WTC11 (cell line): ENCODE measurements around the gene OSBPL7. TPM values are rescaled to one million over a fixed set of nuclear protein-coding genes. Genes with fewer than 3 reads are reported as not detected.

Experiments used
- CTCF ChIP-seq: fragments of 200-600 bp; IDR thresholded peaks from 2 replicates; pipeline ENCODE4 v1.8.0; 2022; ENCODE audit warnings: antibody characterized with exemption
- E2F5 ChIP-seq: sonication (generic); formaldehyde crosslinking; IDR thresholded peaks from 2 replicates; pipeline ENCODE4 v1.8.1; 2022; ENCODE audit warnings: mild to moderate bottlenecking, moderate library complexity, missing genetic modification reagents
- ELF4 ChIP-seq: sonication (generic); formaldehyde crosslinking; IDR thresholded peaks from 2 replicates; pipeline ENCODE4 v1.8.1; 2022; ENCODE audit warnings: low read depth, mild to moderate bottlenecking, moderate library complexity, missing genetic modification reagents
- ETV6 ChIP-seq: sonication (generic); formaldehyde crosslinking; IDR thresholded peaks from 2 replicates; pipeline ENCODE4 v1.8.1; 2022; ENCODE audit warnings: mild to moderate bottlenecking, missing genetic modification reagents
- FOXK1 ChIP-seq: sonication (generic); formaldehyde crosslinking; IDR thresholded peaks from 2 replicates; pipeline ENCODE4 v1.8.0; 2022; ENCODE audit warnings: mild to moderate bottlenecking, moderate library complexity, missing genetic modification reagents
- JUN ChIP-seq: sonication (generic); formaldehyde crosslinking; IDR thresholded peaks from 2 replicates; pipeline ENCODE4 v1.8.0; 2023; ENCODE audit warnings: mild to moderate bottlenecking, missing genetic modification reagents
- PREB ChIP-seq: sonication (generic); formaldehyde crosslinking; IDR thresholded peaks from 2 replicates; pipeline ENCODE4 v1.8.1; 2022; ENCODE audit warnings: mild to moderate bottlenecking, missing genetic modification reagents, moderate library complexity, borderline replicate concordance
- ZMAT4 ChIP-seq: fragments of 250-450 bp; sonication (Bioruptor Pico); IDR thresholded peaks from 2 replicates; pipeline ENCODE4 v1.9.0; 2021; ENCODE audit warnings: mild to moderate bottlenecking
- ZNF219 ChIP-seq: sonication (generic); formaldehyde crosslinking; IDR thresholded peaks from 2 replicates; pipeline ENCODE4 v1.8.0; 2023; ENCODE audit warnings: missing genetic modification reagents, mild to moderate bottlenecking, borderline replicate concordance
- ZNF281 ChIP-seq: sonication (generic); formaldehyde crosslinking; IDR thresholded peaks from 2 replicates; pipeline ENCODE4 v1.8.0; 2023; ENCODE audit warnings: mild to moderate bottlenecking, missing genetic modification reagents
- ZNF425 ChIP-seq: fragments of 250-450 bp; sonication (Bioruptor Pico); conservative IDR thresholded peaks from 2 replicates; pipeline ENCODE4 v1.9.0; 2021; ENCODE audit warnings: mild to moderate bottlenecking
- ZNF532 ChIP-seq: fragments of 250-450 bp; sonication (Bioruptor Pico); IDR thresholded peaks from 2 replicates; pipeline ENCODE4 v1.9.0; 2021; ENCODE audit warnings: mild to moderate bottlenecking, borderline replicate concordance
- ZNF671 ChIP-seq: fragments of 250-450 bp; sonication (Bioruptor Pico); IDR thresholded peaks from 2 replicates; pipeline ENCODE4 v1.8.0; 2021; ENCODE audit warnings: mild to moderate bottlenecking
- total RNA-seq: library from RNA; stranded (reverse); gene quantifications from 3 replicates; pipeline ENCODE4 v1.2.3, GENCODE V29; 2021
- TF ChIP-seq, protein P1 (sequence below): sonication (generic); formaldehyde crosslinking; IDR thresholded peaks from 2 replicates; pipeline ENCODE4 v1.8.1; 2023; ENCODE audit warnings: mild to moderate bottlenecking, missing genetic modification reagents
- TF ChIP-seq, protein P2 (sequence below): sonication (generic); formaldehyde crosslinking; IDR thresholded peaks from 2 replicates; pipeline ENCODE4 v1.8.0; 2023; ENCODE audit warnings: missing genetic modification reagents, mild to moderate bottlenecking, borderline replicate concordance

Gene OSBPL7
- total RNA-seq, 1 experiment from 2014 or later, result 13.5 TPM

GRCh38 chr17:47847341-47848197, 26.0 kb upstream of the OSBPL7 start (continued):
- TF ChIP-seq ELF4 (CRISPR knock-in tag), result 0 out of 2 replicates have a peak, but pooled peaks have one; percentile 49
- peak; percentile 88 for TF ChIP-seq ZNF219 (CRISPR knock-in tag)
- peak; percentile 92 for TF ChIP-seq ETV6
- TF ChIP-seq JUN (CRISPR knock-in tag), result peak; percentile 77; the same call in 1 of the 2 replicates
- TF ChIP-seq ZNF425 (CRISPR knock-in tag), result no peak
- TF ChIP-seq, protein P1, sequence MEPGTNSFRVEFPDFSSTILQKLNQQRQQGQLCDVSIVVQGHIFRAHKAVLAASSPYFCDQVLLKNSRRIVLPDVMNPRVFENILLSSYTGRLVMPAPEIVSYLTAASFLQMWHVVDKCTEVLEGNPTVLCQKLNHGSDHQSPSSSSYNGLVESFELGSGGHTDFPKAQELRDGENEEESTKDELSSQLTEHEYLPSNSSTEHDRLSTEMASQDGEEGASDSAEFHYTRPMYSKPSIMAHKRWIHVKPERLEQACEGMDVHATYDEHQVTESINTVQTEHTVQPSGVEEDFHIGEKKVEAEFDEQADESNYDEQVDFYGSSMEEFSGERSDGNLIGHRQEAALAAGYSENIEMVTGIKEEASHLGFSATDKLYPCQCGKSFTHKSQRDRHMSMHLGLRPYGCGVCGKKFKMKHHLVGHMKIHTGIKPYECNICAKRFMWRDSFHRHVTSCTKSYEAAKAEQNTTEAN (CRISPR knock-in tag), result 0 out of 2 replicates have a peak, but pooled peaks have one; percentile 93
- TF ChIP-seq FOXK1 (CRISPR knock-in tag), result peak; percentile 73; the same call in 1 of the 2 replicates
- no peak for TF ChIP-seq PREB (CRISPR knock-in tag)
- no peak for TF ChIP-seq ZNF532 (CRISPR knock-in tag)
- TF ChIP-seq ZMAT4 (CRISPR knock-in tag), result no peak
- TF ChIP-seq ZNF281, result no peak
- TF ChIP-seq, protein P2, sequence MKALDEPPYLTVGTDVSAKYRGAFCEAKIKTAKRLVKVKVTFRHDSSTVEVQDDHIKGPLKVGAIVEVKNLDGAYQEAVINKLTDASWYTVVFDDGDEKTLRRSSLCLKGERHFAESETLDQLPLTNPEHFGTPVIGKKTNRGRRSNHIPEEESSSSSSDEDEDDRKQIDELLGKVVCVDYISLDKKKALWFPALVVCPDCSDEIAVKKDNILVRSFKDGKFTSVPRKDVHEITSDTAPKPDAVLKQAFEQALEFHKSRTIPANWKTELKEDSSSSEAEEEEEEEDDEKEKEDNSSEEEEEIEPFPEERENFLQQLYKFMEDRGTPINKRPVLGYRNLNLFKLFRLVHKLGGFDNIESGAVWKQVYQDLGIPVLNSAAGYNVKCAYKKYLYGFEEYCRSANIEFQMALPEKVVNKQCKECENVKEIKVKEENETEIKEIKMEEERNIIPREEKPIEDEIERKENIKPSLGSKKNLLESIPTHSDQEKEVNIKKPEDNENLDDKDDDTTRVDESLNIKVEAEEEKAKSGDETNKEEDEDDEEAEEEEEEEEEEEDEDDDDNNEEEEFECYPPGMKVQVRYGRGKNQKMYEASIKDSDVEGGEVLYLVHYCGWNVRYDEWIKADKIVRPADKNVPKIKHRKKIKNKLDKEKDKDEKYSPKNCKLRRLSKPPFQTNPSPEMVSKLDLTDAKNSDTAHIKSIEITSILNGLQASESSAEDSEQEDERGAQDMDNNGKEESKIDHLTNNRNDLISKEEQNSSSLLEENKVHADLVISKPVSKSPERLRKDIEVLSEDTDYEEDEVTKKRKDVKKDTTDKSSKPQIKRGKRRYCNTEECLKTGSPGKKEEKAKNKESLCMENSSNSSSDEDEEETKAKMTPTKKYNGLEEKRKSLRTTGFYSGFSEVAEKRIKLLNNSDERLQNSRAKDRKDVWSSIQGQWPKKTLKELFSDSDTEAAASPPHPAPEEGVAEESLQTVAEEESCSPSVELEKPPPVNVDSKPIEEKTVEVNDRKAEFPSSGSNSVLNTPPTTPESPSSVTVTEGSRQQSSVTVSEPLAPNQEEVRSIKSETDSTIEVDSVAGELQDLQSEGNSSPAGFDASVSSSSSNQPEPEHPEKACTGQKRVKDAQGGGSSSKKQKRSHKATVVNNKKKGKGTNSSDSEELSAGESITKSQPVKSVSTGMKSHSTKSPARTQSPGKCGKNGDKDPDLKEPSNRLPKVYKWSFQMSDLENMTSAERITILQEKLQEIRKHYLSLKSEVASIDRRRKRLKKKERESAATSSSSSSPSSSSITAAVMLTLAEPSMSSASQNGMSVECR (CRISPR knock-in tag), result peak; percentile 82; the same call in 1 of the 2 replicates
- peak; percentile 75 for TF ChIP-seq CTCF
- TF ChIP-seq E2F5, result 0 out of 2 replicates have a peak, but pooled peaks have one; percentile 39
- no peak for TF ChIP-seq ZNF671 (CRISPR knock-in tag)
